Measurements from ENCODE around the gene HAUS1.

DNA sequence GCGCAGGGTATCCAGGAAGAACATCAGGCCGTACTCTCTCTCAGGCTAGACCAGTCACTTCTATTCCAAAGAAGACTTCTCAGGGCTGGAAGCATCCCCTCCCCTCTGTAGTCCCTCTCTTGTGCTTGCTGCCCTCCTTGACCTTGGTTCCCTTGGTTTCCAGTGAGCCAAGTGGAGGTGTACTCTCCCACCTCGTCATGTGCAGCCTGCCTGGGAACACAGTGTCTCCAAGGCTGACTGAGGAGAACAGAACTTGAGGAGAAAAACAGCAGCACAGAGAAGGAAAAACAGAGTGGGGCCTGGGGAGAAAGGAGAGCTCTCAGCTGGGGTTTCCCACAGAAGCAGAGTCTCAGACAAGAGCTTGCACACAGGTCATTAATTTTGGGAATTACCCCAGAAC, 52.7 kb downstream of the HAUS1 start:
- TF ChIP-seq, protein P1, sequence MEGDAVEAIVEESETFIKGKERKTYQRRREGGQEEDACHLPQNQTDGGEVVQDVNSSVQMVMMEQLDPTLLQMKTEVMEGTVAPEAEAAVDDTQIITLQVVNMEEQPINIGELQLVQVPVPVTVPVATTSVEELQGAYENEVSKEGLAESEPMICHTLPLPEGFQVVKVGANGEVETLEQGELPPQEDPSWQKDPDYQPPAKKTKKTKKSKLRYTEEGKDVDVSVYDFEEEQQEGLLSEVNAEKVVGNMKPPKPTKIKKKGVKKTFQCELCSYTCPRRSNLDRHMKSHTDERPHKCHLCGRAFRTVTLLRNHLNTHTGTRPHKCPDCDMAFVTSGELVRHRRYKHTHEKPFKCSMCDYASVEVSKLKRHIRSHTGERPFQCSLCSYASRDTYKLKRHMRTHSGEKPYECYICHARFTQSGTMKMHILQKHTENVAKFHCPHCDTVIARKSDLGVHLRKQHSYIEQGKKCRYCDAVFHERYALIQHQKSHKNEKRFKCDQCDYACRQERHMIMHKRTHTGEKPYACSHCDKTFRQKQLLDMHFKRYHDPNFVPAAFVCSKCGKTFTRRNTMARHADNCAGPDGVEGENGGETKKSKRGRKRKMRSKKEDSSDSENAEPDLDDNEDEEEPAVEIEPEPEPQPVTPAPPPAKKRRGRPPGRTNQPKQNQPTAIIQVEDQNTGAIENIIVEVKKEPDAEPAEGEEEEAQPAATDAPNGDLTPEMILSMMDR (conservative IDR thresholded peaks at IDR 0.05), result no peak
- no peak for TF ChIP-seq EZH2 (IDR thresholded peaks at IDR 0.05; ENCODE audit: low read depth)

All from PC-9 (cell line).